ENCODE data around the gene GRIP1.

GRIP1 gene

GRCh38 chr12:66441905-66442559, 236.8 kb downstream of the GRIP1 start:
- DNase-seq = no peak

DNA sequence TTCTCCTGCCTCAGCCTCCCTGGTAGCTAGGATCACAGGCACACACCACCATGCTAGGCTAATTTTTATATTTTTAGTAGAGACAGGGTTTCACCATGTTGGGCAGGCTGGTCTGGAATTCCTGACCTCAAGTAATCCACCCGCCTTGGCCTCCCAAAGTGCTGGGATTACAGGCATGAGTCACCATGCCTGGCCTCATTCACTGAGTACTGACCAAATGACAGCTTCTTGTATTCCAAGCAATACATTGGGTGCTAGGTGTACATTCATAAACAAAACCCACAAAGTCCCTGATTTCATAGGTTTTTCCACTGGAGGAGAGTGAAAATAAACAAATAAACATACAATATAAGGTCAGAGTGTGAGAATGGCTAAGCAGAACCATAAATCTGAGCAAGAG, 240.3 kb downstream of the GRIP1 start:
- DNase-seq = no peak

DNA sequence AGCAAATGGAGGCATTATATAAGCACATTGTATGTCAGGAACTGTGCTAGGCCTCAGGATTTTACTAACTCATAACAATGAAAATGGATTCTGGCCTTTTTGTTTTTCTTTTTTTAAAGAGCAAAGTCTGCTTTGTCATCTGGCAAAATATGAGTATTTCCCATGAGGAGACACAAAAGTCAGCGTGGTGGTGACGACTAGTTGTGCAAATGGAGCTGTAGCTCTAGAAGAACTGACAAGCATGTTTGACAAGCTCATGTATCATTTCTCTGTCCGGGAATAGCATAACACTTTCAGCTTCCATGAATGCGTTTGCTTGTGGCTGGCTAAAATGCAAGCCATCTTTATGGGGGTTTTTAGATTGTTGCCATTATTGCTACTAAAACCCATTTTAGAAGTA, 248.8 kb downstream of the GRIP1 start:
- no peak for DNase-seq

- DNase-seq = no peak
Measured at GRCh38 chr12:66428870-66429269, 250.0 kb downstream of the GRIP1 start.

GRCh38 chr12:66428261-66428660, 250.6 kb downstream of the GRIP1 start:
- no peak for DNase-seq

- DNase-seq = no peak
Measured at GRCh38 chr12:66426696-66427095, 252.2 kb downstream of the GRIP1 start.

DNA sequence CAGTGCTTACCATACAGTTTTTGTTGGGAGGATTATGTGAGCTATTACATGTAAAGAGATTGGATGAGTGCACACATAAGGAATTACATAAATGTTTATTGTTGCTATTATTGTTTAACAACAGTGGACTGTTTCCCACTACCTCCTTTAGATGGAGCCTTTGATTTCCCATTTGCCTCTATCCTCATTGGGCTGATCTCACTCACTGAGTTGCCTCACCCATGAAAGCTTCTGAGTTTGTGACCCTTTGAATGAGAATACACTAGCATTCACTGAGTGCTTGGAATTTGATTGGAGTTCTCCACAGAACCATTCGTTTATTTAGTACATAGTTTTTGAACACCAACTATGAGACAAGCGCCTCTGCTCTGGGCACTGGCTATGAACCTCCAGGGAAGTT, 255.6 kb downstream of the GRIP1 start:
- DNase-seq = no peak

GRCh38 chr12:66418908-66419307, 260.0 kb downstream of the GRIP1 start:
- DNase-seq = no peak

DNA sequence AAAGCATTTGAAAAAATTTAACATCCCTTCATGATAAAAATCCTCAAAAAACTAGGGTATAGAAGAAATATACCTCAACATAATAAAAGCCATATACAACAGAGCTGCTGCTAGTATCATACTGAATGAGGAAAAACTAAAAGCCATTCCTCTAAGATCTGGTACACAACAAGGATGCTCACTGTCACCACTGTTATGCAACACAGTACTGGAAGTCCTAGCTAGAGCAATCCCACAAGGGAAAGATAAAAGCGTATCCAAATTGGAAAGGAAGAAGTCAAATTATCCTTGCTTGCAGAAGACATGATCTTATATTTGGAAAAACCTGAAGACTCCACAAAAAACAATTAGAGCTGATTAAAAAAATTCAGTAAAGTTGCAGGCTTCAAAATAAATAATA, 261.7 kb downstream of the GRIP1 start:
- DNase-seq = no peak

GRCh38 chr12:66409195-66409871, 269.5 kb downstream of the GRIP1 start:
- DNase-seq = no peak

- DNase-seq = no peak
Measured at GRCh38 chr12:66405395-66405794, 273.5 kb downstream of the GRIP1 start.

DNA sequence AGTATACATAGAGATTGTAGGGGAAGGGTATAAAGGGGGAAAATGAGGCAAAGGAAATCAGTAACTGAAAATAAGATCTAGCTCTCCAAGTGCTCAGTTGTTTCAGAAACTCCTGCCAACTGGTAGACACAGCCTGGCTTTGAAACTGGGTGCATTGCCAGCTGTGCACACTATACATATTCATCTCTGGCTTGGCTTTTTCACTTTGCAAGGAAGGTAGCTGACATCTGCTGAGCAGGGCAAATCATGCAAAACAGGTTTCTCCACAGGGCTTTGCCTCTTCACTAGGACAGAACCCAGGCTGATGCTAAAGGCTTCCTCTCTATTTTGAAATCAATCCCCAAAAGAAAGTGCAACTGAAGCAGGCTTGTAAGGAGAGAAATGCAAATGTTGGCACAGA, 275.1 kb downstream of the GRIP1 start:
- no peak for DNase-seq

- no peak for DNase-seq
Measured at GRCh38 chr12:66399911-66400306, 279.0 kb downstream of the GRIP1 start.

DNA sequence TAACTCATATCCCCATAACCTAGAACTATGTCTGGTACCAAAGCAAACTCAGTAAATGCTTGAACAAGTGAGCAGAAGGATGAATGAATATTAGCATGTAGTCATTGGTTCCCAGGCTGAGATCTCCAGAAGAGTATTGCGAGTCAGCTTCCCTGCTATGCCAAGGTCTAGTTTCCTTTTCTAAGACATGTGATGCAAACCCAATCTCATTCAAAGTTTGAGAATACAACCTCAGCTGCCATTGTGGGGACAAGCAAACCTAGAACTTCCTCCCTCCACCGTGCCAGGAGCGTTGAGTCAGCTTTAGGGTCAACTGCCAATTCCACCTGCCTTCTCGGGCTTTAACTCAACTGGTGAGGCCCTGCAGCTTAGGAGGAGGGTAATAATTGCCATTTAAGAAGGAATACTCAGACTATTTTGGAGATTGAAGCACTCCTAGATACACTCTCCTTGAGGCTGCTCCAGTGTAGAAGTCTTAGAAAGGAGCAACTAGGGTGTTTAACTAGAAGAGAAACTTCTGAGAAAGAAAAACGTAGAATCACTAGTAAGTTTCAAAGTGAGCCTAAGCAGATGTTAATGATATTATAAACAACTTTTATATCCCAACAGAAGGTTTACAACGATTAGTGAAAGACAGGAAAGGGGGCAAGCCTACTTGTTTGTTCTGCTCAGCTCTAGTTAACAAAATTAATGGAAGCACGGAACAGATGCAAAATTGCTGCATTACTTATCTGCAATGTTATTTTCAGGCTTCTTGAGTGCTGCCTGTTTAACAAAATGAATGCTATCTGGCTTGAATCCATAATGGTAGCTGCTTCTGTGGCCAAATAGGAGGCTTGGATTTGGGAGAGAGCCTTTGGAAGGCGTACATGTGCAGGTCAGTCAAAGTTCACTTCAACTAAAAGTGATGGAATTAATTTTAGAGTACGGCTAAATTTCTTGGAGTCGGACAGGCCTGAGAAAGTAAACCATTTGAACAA, 279.7 kb downstream of the GRIP1 start:
- no peak for DNase-seq

- DNase-seq = no peak
Measured at GRCh38 chr12:66397574-66398290, 281.1 kb downstream of the GRIP1 start.

DNA sequence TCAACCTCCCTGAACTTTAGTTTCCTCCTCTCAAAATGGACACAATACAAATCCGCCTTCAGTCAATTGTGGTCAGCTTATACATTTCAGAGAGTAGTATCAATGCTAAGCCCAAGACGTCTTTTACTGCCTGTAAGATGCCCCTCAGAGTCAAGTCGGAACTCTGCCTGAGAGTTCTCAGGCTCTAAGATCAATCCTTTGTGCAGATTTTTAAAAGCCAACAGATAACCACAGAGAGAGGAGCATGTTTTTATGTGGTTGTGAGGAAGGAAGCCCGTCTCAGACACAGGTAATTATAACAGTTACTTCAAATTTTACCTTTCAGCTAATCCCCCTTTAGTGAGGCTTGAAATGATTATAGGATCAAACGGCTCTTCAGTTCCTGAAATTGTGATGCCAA, 285.0 kb downstream of the GRIP1 start:
- DNase-seq = no peak

- no peak for DNase-seq
Measured at GRCh38 chr12:66392266-66392915, 286.5 kb downstream of the GRIP1 start.

- DNase-seq = no peak
Measured at GRCh38 chr12:66388517-66388916, 290.4 kb downstream of the GRIP1 start.

- DNase-seq = no peak
Measured at GRCh38 chr12:66387117-66387516, 291.8 kb downstream of the GRIP1 start.

DNA sequence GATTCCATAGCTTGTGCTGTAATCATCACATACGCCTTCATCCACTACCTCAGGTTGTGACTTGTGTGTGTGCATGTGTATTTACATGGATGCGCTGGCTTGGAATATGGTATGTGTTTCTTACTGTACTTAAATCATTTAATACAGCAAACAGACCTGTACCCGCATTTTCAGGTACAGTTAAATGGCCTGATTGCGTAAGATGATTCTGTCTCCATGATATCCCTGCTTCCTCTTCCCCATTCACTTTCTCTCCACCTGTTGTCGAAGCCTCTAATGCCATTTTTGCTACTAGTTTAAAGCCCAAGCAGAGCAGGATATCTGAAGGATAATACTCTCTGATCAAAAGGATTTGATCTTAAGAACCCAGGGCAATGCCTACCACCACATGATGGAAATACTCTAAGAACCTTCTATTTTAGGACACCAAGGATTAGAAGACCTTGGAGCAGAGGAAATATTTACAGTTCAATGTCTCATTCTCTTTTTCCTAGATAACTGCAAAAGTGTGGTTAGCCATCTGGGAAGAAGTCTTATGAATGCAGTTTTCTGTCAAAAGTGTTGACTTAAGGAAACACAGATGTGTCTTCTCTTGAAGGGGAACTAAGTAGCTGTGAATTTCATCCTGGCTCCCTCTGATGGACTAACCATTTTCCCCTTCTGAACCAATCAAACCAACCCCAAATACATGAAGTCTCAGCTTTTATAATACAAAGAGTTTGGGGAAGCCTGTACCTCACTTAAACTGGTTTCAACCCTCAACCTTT, 297.9 kb downstream of the GRIP1 start:
- no peak for DNase-seq

DNA sequence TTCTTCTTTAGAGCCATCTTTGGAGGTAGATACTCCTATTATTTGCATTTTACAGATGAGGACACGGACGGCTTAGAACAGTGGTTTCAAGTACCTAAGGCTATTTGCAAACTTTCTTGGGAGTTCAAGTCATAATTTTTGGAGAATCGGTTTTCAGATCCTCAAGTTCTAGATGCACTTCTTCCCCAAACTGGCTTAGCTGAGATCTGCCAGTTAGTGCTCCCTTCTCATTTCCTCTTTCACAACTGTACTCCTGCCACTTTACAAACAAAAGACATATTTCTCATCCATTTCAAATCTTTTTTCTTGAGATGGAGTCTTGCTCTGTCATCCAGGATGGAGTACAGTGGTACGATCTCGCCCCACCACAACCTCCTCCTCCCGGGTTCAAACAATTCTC, 299.3 kb downstream of the GRIP1 start:
- DNase-seq = no peak

DNA sequence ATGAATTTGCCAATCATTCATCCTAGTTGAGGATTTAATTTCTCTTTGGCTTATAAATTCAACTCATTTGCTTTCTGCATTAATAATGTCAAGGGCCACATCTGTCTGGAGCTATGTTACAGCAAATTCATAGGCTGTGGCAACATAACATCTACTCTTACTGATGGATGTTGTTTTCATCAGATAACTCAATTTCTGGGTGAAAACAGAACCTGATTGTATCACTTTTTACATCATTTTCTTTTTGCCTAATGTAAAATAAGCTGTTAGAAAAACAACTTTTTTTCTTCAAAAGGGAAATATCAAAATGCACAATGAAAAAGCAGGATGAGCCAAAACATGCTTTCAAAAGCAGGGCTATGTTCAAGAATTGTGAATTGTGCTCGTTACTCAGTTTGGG, 303.3 kb downstream of the GRIP1 start:
- no peak for DNase-seq

Measured in activated CD4-positive, alpha-beta T cell treated with anti-CD3 and anti-CD28 coated beads for 1 hour (primary cell).